ENCODE measurements around the gene PERM1.
"Not testable (repeated sequence)": the region's sequence is repeated elsewhere in the genome, so short reads cannot be mapped to it uniquely, and the experiment has no call there.

DNA sequence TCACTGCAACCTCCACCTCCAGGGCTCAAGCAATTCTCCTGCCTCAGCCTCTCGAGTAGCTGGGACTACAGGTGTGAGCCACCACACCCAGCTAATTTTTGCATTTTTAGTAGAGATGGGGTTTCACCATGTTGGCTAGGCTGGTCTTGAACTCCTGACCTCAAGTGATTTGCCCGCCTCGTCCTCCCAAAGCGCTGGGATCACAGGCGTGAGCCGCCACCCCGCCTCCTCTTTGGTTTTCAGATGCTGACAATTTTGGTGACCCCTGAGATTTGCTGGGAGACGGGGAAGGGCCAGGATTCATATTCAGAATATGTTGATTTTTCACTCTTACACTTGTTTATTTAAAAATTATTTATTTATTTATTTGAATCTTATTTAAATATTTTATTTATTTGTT, 28.2 kb upstream of the PERM1 start:
- TF ChIP-seq, protein P1, sequence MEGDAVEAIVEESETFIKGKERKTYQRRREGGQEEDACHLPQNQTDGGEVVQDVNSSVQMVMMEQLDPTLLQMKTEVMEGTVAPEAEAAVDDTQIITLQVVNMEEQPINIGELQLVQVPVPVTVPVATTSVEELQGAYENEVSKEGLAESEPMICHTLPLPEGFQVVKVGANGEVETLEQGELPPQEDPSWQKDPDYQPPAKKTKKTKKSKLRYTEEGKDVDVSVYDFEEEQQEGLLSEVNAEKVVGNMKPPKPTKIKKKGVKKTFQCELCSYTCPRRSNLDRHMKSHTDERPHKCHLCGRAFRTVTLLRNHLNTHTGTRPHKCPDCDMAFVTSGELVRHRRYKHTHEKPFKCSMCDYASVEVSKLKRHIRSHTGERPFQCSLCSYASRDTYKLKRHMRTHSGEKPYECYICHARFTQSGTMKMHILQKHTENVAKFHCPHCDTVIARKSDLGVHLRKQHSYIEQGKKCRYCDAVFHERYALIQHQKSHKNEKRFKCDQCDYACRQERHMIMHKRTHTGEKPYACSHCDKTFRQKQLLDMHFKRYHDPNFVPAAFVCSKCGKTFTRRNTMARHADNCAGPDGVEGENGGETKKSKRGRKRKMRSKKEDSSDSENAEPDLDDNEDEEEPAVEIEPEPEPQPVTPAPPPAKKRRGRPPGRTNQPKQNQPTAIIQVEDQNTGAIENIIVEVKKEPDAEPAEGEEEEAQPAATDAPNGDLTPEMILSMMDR (conservative IDR thresholded peaks at IDR 0.05), result not testable (repeated sequence)
- TF ChIP-seq ZFX (IDR thresholded peaks at IDR 0.05), result not testable (repeated sequence)
